Right cardiac atrium (tissue), 5 donors: ENCODE data around the gene NPSR1. TPM values are rescaled to one million over a fixed set of nuclear protein-coding genes. Genes with fewer than 3 reads are reported as not detected.

Experiments
- ATAC-seq, 2 donors: fragments of 200-7000 bp; cut with Tn5 transposase; one replicate each; pipeline versions ENCODE4 v1.8.0 to v1.9.1; 2020; ENCODE audit warnings: moderate library complexity in 2 of 2, mild to moderate bottlenecking in 1 of 2
- DNase-seq, 3 donors: peaks; one replicate each; pipeline ENCODE4 v3.0.0-alpha.2; 2020
- H3K27ac ChIP-seq: one replicate; pipeline ENCODE4 v1.5.1; 2013; ENCODE audit warnings: mild to moderate bottlenecking, low read length, control low read depth, moderate library complexity
- H3K27me3 ChIP-seq: one replicate; pipeline ENCODE4 v1.6.1; 2013; ENCODE audit not compliant: control insufficient read depth, insufficient read depth
- H3K4me1 ChIP-seq: one replicate; pipeline ENCODE4 v1.6.1; 2013; ENCODE audit warnings: low read length; ENCODE audit not compliant: control insufficient read depth, insufficient read depth
- H3K4me3 ChIP-seq: one replicate; pipeline ENCODE4 v1.5.1; 2013; ENCODE audit warnings: low read length, control low read depth
- H3K9me3 ChIP-seq: one replicate; pipeline ENCODE4 v1.6.1; 2013; ENCODE audit warnings: low read length; ENCODE audit not compliant: control insufficient read depth
- WGBS: extraction: QIAGEN DNeasy Blood & Tissue Kit; methylation state at CpG from one replicate; pipeline ENCODE4 v1.1.7; 2013; 5-methylcytosine and 5-hydroxymethylcytosine counted together
- intact Hi-C, 4 donors: fragments of 100-400 bp; cut with DNase I; formaldehyde crosslinking; loops; one replicate each; pipeline versions ENCODE4 v1.11.0 to v1.14.0; 2022 to 2023
- polyA plus RNA-seq: library from polyadenylated mRNA; stranded (reverse); fragments of 200-250 nt; gene quantifications from one replicate; pipeline ENCODE4 v1.2.3, GENCODE V29; 2013
- total RNA-seq, 4 donors: library from RNA; stranded (reverse); fragmentation: NEBNext Ultra II Directional; extraction: Animal tissue kit (Norgen Biotek cat#: 25700); gene quantifications; one replicate each; pipeline ENCODE4 v1.2.1, GENCODE V29; 2021
- donor health status: healthy with polysubstance abuse.
- donor health status: DM: no; HTN: yes; CAD: no.
- donor health status: DM: no; HTN: no; CAD: no.
- donor health status: DM: no; HTN: yes; CAD: no; lungs with severe emphysema.
- donor health status: DM: yes; HTN: yes; CAD: no.

The NPSR1 gene
- total and polyA plus RNA-seq, 5 donors, result not detected

DNA sequence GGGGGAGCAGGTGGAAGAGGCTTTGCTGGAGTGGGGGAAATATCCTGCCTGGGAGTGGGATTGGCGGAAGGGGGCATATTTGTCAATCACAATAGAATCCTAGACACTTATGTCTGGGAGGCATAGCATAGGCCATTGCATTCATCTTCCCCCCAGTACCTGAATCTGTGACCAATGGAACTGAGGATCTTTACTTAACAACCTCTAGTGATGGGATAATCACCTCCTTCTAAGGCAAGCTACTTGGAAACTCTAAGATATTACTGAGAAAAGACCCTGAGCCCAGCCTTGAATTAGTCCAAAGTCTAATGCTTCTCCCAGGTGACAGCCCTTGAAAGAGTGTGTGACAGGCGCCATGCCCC, 90.7 kb downstream of the NPSR1 start:
- DNase-seq (no peak), ATAC-seq (no peak)
- H3K4me3 ChIP-seq, result no peak overlapping the region
- H3K27ac ChIP-seq, result peak overlapping the region; percentile 75
- no peaks in the 10 kb centered on the region for H3K27me3 ChIP-seq
- H3K4me1 ChIP-seq, result no peaks in the 10 kb centered on the region
- no peaks in the 10 kb centered on the region for H3K9me3 ChIP-seq
- intact Hi-C loops, result no loop called here
- WGBS, result 94% methylated on average over 2 of the region's 2 CpGs

DNA sequence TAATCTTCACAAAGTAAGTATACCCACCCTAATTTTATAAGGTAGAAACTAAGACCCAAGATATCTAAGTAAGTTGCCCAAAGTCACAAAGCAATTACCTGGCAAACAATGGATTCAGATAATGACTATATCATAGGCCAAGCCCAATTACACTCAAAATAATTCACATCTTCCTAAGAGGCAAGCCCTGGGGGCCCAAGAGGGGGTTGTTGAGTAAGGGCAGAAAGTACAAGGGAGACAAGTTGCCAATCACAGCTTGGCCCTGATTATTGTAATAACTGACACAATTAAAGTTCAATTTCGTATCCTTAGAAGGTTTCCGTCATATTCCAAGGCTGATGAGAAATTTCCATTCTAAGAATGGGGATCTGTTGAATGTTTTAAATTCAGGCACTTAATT, 91.4 kb downstream of the NPSR1 start:
- ATAC-seq, result no peak
- no peak for DNase-seq
- WGBS, result 90% methylated on average over 2 of the region's 2 CpGs
- Histone ChIP-seq H3K27me3 (no peaks in the 10 kb centered on the region), H3K4me3 (no peak overlapping the region), H3K27ac (no peak overlapping the region), H3K4me1 (no peaks in the 10 kb centered on the region), H3K9me3 (no peaks in the 10 kb centered on the region)
- intact Hi-C loops, result no loop called here

DNA sequence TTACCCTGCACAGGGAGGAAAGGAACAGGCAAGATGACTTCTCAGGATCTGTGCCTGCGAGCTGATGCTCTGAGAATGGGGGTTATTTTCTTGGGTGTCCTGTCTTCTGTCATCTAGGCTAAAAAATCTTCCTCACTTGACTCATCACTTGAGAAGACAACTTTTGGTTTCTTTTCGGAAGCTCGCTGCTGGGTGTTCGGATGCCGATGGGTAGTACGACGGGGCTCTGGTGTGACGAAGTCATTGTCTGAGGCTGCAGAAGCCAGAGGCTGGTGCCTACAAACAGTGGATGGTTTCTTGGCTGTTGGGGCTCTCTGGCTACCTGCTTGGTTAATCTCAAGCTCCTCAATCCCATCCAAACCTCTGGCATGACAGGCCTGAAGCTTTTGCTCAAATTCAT, 92.2 kb downstream of the NPSR1 start:
- no peak for DNase-seq
- Histone ChIP-seq H3K9me3 (no peaks in the 10 kb centered on the region), H3K4me1 (no peaks in the 10 kb centered on the region), H3K27ac (no peak overlapping the region), H3K4me3 (no peak overlapping the region), H3K27me3 (no peaks in the 10 kb centered on the region)
- intact Hi-C loops, result no loop called here
- WGBS, result 96% methylated on average over 8 of the region's 8 CpGs
- ATAC-seq, result no peak

DNA sequence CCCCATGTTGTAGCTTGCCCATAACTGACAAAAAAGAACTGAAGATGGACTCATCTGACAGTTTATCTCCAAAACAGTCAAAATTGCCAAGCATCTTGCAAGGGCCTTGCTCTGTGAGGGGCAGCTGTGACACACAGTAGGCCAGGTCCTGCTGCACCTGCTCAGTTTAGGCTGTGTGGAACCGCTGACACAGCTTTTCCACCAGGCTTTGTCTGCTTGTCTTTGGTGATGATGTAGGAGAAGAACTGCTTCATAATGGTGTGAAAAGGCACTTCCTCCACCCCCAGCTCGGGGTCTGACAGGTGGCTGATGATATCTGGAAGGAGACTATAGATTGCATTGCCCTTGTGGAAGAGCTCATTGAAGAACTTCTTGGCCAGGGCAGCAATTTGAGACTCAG, 92.6 kb downstream of the NPSR1 start:
- H3K27ac ChIP-seq, result no peak overlapping the region
- no peaks in the 10 kb centered on the region for H3K4me1 ChIP-seq
- ATAC-seq (no peak), DNase-seq (no peak)
- no peak overlapping the region for H3K4me3 ChIP-seq
- no peaks in the 10 kb centered on the region for H3K27me3 ChIP-seq
- WGBS, result 77% methylated on average over 2 of the region's 2 CpGs
- H3K9me3 ChIP-seq, result no peaks in the 10 kb centered on the region
- intact Hi-C loops, result no loop called here

DNA sequence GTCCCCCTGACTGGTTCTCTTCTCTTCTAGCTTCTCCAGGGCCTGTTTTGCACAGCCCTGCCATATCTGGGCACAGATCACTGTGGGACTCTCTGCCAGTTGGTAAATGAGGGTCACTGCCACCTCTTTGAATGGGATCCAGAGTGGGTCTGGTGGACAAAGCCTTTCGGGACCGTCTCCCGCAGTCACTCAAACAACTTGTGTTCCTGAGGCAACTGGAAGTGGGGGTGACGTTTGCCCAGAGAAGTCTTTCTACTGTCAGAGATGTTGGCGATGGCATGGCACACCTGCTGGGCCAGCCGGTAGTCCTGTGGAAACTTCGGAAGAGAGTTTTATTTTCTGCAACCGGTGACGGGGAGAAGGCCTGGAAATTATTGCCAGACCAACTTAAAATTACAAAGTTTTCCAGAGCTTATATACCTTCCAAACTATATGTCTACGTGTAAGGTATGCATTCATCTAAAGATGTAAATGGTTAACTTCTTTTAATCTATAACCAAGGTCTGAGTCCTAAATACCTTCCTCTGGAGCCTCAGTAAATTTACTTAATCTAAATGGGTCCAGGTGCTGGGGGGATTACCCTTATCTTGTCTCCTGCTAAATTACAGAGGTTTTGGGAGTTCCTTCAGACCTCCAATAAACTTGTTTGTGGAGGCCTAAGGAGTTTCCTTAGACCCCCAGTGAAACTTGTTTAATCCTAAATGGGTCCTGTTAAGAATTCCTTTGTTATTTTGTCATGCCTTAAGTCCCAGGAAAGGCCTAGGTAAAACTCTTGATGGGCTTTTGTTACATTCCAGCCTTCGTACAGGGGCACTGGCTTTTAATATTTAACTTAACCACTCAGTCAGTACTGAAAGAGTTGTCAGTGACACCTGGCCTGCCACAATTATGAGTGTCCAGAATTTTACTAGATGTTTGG, 94.0 kb downstream of the NPSR1 start:
- ATAC-seq, result no peak
- Histone ChIP-seq H3K9me3 (no peaks in the 10 kb centered on the region), H3K27me3 (no peaks in the 10 kb centered on the region), H3K4me3 (no peak overlapping the region), H3K27ac (no peak overlapping the region), H3K4me1 (no peaks in the 10 kb centered on the region)
- intact Hi-C loops, result no loop called here
- 90% methylated on average over 11 of the region's 11 CpGs for WGBS
- DNase-seq, result no peak

DNA sequence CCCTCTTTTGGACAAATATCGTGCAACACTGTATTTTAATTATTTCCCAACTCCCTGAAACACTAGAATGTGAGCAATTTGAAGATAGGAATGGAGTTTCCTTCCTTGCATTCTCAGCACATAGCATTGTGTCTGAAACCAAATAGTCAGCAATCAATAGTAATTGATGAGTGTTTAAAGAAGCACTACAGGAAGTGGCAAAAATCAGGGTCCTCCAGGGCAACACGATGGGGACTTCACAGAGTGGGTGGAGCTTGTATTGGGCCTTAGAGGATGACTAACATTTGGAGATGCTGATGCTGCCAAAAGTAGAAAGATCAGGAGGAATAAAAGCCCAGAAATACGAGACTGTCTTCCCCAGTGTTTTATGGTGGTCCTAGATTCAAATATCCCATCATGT, 94.9 kb downstream of the NPSR1 start:
- H3K9me3 ChIP-seq, result no peaks in the 10 kb centered on the region
- ATAC-seq (no peak), DNase-seq (no peak)
- WGBS, result 55% methylated on average over 3 of the region's 3 CpGs
- H3K27me3 ChIP-seq, result no peaks in the 10 kb centered on the region
- intact Hi-C loops, result no loop called here
- H3K27ac ChIP-seq, result no peak overlapping the region
- no peak overlapping the region for H3K4me3 ChIP-seq
- H3K4me1 ChIP-seq, result no peaks in the 10 kb centered on the region

DNA sequence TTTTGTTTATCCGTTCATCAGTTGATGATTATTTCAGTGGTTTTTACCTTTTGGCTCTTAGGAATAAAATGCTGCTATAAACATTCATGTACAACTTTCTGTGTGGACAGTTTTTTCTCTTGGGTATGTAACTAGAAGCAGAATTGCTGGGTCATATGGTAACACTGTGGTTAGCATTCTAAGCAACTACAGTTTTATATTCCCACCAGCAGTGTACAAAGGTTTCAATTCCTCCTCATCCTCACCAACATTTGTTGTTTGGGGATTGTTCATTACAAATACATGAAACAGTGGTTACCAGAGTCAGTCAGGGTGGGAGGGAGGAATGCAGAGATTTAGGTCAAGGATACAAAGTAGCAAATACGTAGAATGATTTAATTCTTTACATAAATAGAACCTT, 97.0 kb downstream of the NPSR1 start:
- DNase-seq, result no peak
- intact Hi-C loops, result no loop called here

DNA sequence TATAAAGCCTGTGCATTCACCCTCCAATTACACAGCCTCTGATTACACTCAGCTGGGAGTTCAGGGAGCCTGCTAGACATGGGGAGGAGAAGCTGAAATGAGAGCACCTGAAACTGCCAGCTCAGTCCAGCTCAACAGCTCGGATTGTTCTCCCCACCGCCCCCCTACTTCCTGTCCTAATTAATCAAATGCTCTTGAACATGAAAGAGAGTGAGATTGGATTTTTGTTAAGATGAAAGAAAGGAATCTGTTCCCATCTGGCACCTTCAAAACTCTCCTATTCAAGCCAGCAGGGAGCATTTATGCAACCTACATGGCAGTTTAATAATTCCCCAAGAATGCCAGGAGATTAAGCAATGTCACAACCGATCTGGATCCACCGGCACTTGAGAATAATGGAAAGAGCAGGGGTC, 98.0 kb downstream of the NPSR1 start:
- intact Hi-C loops, result no loop called here
- no peak for DNase-seq
- no peaks in the 10 kb centered on the region for H3K27me3 ChIP-seq
- H3K4me1 ChIP-seq, result no peaks in the 10 kb centered on the region
- no peaks in the 10 kb centered on the region for H3K9me3 ChIP-seq
- WGBS, result 40% methylated on average over 4 of the region's 4 CpGs
- no peak overlapping the region for H3K27ac ChIP-seq
- no peak overlapping the region for H3K4me3 ChIP-seq
- ATAC-seq, result no peak

More for the DNA sequence above, 97.0 kb downstream of the NPSR1 start:
- H3K9me3 ChIP-seq, result no peaks in the 10 kb centered on the region
- H3K4me1 ChIP-seq, result no peaks in the 10 kb centered on the region
- no peak overlapping the region for H3K4me3 ChIP-seq
- H3K27ac ChIP-seq, result no peak overlapping the region
- no peaks in the 10 kb centered on the region for H3K27me3 ChIP-seq
- 82% methylated on average over 2 of the region's 2 CpGs for WGBS
- ATAC-seq, result no peak

DNA sequence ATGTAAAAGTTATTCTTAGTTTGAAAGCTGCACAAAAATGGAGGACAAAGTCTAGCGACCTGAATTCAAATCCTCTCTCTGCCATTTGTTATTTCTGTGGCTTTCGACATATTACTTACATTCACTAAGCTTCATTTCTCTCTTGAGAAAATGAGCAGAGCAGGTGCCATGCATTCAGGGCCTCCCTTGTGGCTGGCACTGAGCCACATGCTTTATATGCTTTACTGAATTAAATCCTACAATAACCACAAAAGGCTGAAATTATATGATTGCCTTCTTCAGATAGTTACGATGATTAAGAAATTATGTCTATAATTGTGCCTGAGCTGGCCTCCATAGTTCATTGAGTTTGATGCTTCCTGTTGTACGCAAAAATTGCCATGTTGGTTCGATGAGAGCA, 98.7 kb downstream of the NPSR1 start:
- H3K9me3 ChIP-seq, result no peaks in the 10 kb centered on the region
- H3K27ac ChIP-seq, result no peak overlapping the region
- DNase-seq (no peak), ATAC-seq (no peak)
- H3K27me3 ChIP-seq, result no peaks in the 10 kb centered on the region
- intact Hi-C loops, result no loop called here
- H3K4me1 ChIP-seq, result no peaks in the 10 kb centered on the region
- WGBS, result 89% methylated on average over 5 of the region's 5 CpGs
- no peak overlapping the region for H3K4me3 ChIP-seq

DNA sequence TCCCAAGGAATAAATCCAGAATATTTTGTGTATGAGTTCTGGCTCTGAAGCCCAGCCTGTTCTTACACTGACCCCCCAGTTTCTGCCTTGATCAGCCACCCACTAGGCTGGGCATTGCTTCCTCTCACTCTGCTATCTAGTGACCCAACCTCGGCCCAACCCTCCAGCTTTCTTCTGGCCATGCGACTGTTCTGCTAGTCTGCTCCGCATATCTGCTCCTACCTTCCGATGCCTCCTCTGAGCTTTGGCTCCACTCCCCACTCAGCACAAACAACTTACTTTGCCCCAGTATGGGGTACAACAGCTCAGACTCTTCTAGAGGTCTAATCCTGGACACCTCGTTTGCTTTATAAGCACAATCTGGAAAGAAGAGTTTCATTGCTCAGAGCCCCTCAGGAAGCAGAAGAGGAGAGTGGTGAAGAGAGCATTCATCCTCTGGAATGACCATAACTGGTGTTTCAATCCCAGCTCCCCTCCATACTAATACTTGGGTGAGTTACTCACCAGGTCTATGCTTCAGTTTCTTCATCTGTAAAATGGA, 99.6 kb downstream of the NPSR1 start:
- H3K4me1 ChIP-seq, result no peaks in the 10 kb centered on the region
- DNase-seq, result no peak
- ATAC-seq, result no peak
- no peaks in the 10 kb centered on the region for H3K9me3 ChIP-seq
- no peak overlapping the region for H3K27ac ChIP-seq
- no peak overlapping the region for H3K4me3 ChIP-seq
- H3K27me3 ChIP-seq, result no peaks in the 10 kb centered on the region
- intact Hi-C loops, result no loop called here
- WGBS, result 72% methylated on average over 5 of the region's 5 CpGs

DNA sequence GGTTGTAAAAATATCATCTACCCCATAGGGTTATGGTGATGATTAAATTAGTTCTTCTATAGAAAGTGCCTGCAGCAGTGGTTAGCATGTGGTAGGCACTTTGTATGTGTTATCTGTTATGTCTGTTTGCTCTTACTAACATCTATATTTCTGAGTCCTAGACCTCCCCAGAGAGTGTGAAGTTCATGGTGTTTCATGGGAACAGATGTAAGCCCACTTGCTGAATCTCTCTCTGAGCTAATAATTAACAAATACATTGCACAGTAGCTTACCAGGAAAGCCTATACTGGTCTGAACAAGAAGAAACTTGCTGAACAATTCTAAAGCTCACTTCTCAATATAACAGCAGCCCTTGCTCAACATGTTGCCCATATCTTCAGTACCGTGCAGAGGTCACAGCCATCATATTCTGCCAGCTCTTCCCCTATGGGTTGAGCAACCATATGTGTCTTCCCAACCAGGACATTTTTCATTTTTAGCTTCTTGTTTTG, 100.1 kb downstream of the NPSR1 start:
- no peak overlapping the region for H3K27ac ChIP-seq
- intact Hi-C loops, result no loop called here
- H3K27me3 ChIP-seq, result no peaks in the 10 kb centered on the region
- no peak for DNase-seq
- no peak overlapping the region for H3K4me3 ChIP-seq
- no peaks in the 10 kb centered on the region for H3K4me1 ChIP-seq
- no peaks in the 10 kb centered on the region for H3K9me3 ChIP-seq
- ATAC-seq, result no peak
- 65% methylated on average over 1 of the region's 1 CpG for WGBS
